Measurements from ENCODE around the gene MYL7.

The MYL7 gene

GRCh38 chr7:44123190-44124003 is 17.7 kb downstream of the MYL7 start, which contains the start of gene POLD2:
Gene POLD2, minus strand, starts transcription at chr7:44123548. Its CDS starts 1,495 bp downstream, at chr7:44122053.
- peak; percentile 84 for DNase-seq (ENCODE audit: extremely low read depth, low read depth)
- no peak for TF ChIP-seq CTCF (IDR thresholded peaks at IDR 0.05; ENCODE audit: low read depth, low read length)

- no peak for DNase-seq (ENCODE audit: extremely low read depth, low read depth)
Measured at GRCh38 chr7:44122529-44122928, 18.6 kb downstream of the MYL7 start.

DNA sequence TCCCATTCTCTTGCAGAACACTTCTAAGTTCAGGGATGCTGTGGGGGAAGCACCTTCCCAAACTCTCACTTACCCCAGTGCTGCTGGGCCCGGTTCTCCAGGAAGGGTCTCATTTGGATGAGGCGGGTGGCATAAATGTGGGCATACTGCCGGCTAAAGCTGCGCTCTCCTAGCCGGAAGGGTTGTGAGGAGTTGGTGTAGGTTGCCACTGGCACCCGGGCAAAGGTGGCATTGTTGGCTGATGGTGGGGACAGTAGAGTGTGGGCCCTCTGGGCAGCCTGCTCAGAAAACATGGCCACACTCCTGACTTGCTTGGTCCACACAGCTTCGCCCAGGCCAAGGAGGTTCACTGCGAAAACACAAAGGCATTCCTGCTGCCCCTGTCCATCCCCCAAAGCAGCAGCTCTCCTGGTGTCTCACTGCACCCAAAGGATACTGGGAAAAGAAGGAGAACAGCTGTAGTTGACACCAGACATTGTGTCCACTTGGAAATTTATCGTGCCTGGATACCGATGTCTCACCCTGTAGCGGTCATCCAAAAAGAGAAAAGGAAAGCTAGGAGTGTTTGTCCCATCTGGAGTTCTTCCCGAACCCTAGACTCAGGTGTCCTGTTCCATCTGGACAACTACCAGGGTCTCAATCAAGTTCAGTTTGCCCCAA is 19.2 kb downstream of the MYL7 start:
- no peak for TF ChIP-seq CTCF (IDR thresholded peaks at IDR 0.05; ENCODE audit: low read depth, low read length)

More at GRCh38 chr7:44122529-44122928, 18.6 kb downstream of the MYL7 start:
- TF ChIP-seq CTCF (IDR thresholded peaks at IDR 0.05; ENCODE audit: low read depth, low read length) = no peak

GRCh38 chr7:44120395-44120794 is 20.7 kb downstream of the MYL7 start:
- no peak for DNase-seq (ENCODE audit: extremely low read depth, low read depth)
- TF ChIP-seq CTCF (IDR thresholded peaks at IDR 0.05; ENCODE audit: low read depth, low read length) = no peak

More for the DNA sequence above, 19.2 kb downstream of the MYL7 start:
- no peak for DNase-seq (ENCODE audit: extremely low read depth, low read depth)

GRCh38 chr7:44119829-44120380 is 21.2 kb downstream of the MYL7 start:
- TF ChIP-seq CTCF (IDR thresholded peaks at IDR 0.05; ENCODE audit: low read depth, low read length) = no peak
- no peak for DNase-seq (ENCODE audit: extremely low read depth, low read depth)

DNA sequence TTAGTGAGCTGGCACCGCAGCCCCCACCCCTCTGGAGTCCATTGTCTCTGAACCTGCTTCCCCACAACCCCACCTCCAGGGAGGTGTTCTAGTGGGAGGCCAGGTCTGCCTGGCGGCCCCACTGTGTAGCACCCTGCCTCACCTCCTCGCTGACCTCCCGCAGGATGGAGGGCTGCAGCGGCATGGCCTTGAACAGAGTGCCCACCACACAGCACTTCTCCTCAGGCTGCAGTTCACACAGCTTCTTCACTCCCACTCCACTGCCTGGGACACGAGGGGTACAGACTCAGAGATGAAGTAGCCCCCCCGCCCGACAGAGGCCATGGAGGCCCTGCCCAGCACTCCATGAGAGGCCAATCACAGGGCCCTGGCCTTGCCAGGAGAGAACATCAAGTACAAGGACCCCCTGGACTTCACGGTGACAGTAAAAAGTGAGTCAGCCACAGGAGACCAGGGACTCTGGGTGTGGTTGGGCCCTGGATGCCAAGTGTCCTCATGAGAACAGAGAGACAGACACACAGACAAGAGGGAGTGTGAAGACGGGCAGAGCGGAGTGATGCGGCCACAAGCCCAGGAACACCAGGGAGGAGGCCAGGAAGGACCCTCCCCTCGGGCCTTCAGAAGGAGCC is 23.2 kb downstream of the MYL7 start:
- no peak for TF ChIP-seq CTCF (IDR thresholded peaks at IDR 0.05; ENCODE audit: low read depth, low read length)
- no peak for DNase-seq (ENCODE audit: extremely low read depth, low read depth)

All from AG09319 (cell line).